GM23248 (cell line): ENCODE measurements around the gene FKBP15. TPM values are rescaled to one million over a fixed set of nuclear protein-coding genes. Genes with fewer than 3 reads are reported as not detected.

Source experiments
- DNase-seq: peaks from one replicate; pipeline ENCODE4 v3.0.0-alpha.2; 2015
- H2AFZ ChIP-seq: fragments of 200-600 bp; sonication (generic); 2 replicates; pipeline ENCODE4 v1.6.1; 2016; ENCODE audit warnings: antibody characterized with exemption
- H3F3A ChIP-seq: fragments of 200-600 bp; sonication (generic); 2 replicates; pipeline ENCODE4 v1.6.1; 2016; ENCODE audit warnings: mild to moderate bottlenecking, antibody characterized with exemption, mixed run types; ENCODE audit not compliant: insufficient read depth
- H3K27ac ChIP-seq: fragments of 200-600 bp; sonication (generic); 2 replicates; pipeline ENCODE4 v1.5.1; 2016; ENCODE audit warnings: mild to moderate bottlenecking
- H3K27me3 ChIP-seq: fragments of 200-600 bp; sonication (generic); replicated peaks from 2 replicates; pipeline ENCODE4 v1.6.1; 2016; ENCODE audit warnings: mild to moderate bottlenecking; ENCODE audit not compliant: insufficient read depth
- H3K36me3 ChIP-seq: fragments of 200-600 bp; sonication (generic); 2 replicates; pipeline ENCODE4 v1.6.1; 2016; ENCODE audit warnings: low read depth, mild to moderate bottlenecking
- H3K4me1 ChIP-seq: fragments of 200-600 bp; sonication (generic); 2 replicates; pipeline ENCODE4 v1.6.1; 2016; ENCODE audit warnings: mild to moderate bottlenecking; ENCODE audit not compliant: insufficient read depth
- H3K4me2 ChIP-seq: fragments of 200-600 bp; sonication (generic); one replicate; pipeline ENCODE4 v1.6.1; 2016; ENCODE audit warnings: mild to moderate bottlenecking; ENCODE audit not compliant: unreplicated experiment
- H3K4me3 ChIP-seq: fragments of 200-600 bp; sonication (generic); 2 replicates; pipeline ENCODE4 v1.5.1; 2016; ENCODE audit warnings: mild to moderate bottlenecking
- H3K79me2 ChIP-seq: fragments of 200-600 bp; sonication (generic); 2 replicates; pipeline ENCODE4 v1.6.1; 2016; ENCODE audit warnings: mild to moderate bottlenecking; ENCODE audit not compliant: insufficient read depth
- H3K9ac ChIP-seq: fragments of 200-600 bp; sonication (generic); 2 replicates; pipeline ENCODE4 v1.6.1; 2016; ENCODE audit warnings: mild to moderate bottlenecking
- H3K9me2 ChIP-seq: fragments of 200-600 bp; sonication (generic); 2 replicates; pipeline ENCODE4 v1.6.1; 2016; ENCODE audit warnings: mixed run types, mild to moderate bottlenecking, moderate library complexity; ENCODE audit not compliant: insufficient read depth
- H3K9me3 ChIP-seq: fragments of 200-600 bp; sonication (generic); one replicate; pipeline ENCODE4 v1.6.1; 2017; ENCODE audit warnings: low read depth
- H4K20me1 ChIP-seq: fragments of 200-600 bp; sonication (generic); 2 replicates; pipeline ENCODE4 v1.6.0; 2016; ENCODE audit not compliant: insufficient read depth
- EZH2 ChIP-seq: fragments of 200-600 bp; sonication (generic); IDR thresholded peaks from 2 replicates; pipeline ENCODE4 v1.6.1; 2018; ENCODE audit warnings: antibody characterized with exemption, mild to moderate bottlenecking; ENCODE audit not compliant: insufficient read depth, poor library complexity, severe bottlenecking
- EZH2phosphoT487 ChIP-seq: fragments of 200-600 bp; sonication (generic); IDR thresholded peaks from 2 replicates; pipeline ENCODE4 v1.6.1; 2018; ENCODE audit warnings: antibody characterized with exemption, moderate library complexity, mild to moderate bottlenecking, low read depth; ENCODE audit not compliant: insufficient read depth
- WGBS, 2 experiments: methylation state at CpG; one replicate each; pipeline ENCODE4 v1.1.6; 2015 to 2017; ENCODE audit warnings: low lambda C conversion rate in 2 of 2, low coverage in 1 of 2; ENCODE audit errors: missing lambda C conversion rate in 2 of 2; 5-methylcytosine and 5-hydroxymethylcytosine counted together
- in situ Hi-C: fragments of 300-500 bp; cut with MboI; formaldehyde crosslinking; loops from 2 replicates; pipeline ENCODE4 v1.15.0; 2020
- polyA plus RNA-seq: library from polyadenylated mRNA; unstranded; fragments of >200 nt; fragmentation: Nextera tagmentation; extraction: Ambion mirVana; gene quantifications from 2 replicates; pipeline ENCODE4 v1.2.1, GENCODE V29; 2016
- total RNA-seq: library from RNA; depleted of rRNA; stranded (reverse); fragments of >200 nt; shearing (Covaris generic); gene quantifications from 2 replicates; pipeline ENCODE4 v1.2.3, GENCODE V29; 2014

FKBP15 gene
- total and polyA plus RNA-seq, 2 experiments from 2014 or later: 17.8 to 23.1 TPM

- H3K27me3 ChIP-seq: no peaks in the 10 kb centered on the region
- peaks cover 14% of the 10 kb centered on the region; the same call in 1 of the 2 replicates for H3F3A ChIP-seq
- H3K9ac ChIP-seq: no peak overlapping the region
- no peak for TF ChIP-seq EZH2
- TF ChIP-seq EZH2phosphoT487: no peak
- H3K36me3 ChIP-seq: no peaks in the 10 kb centered on the region; the same call in 1 of the 2 replicates
- H3K9me2 ChIP-seq: no peaks in the 10 kb centered on the region
- 16 to 29% methylated on average over 2 of the region's 2 CpGs for WGBS, 2 experiments
- H3K79me2 ChIP-seq: no peaks in the 10 kb centered on the region
- no peaks in the 10 kb centered on the region for H3K9me3 ChIP-seq
- H4K20me1 ChIP-seq: no peaks in the 10 kb centered on the region
- H3K4me3 ChIP-seq: no peak overlapping the region
- H3K4me2 ChIP-seq: no peak overlapping the region
- no peak overlapping the region for H2AFZ ChIP-seq
- in situ Hi-C loops: no loop called here
- H3K4me1 ChIP-seq: peaks cover 21% of the 10 kb centered on the region
- no peak for DNase-seq
- H3K27ac ChIP-seq: no peak overlapping the region
Measured at GRCh38 chr9:113154946-113155345, 66.1 kb downstream of the FKBP15 start.

DNA sequence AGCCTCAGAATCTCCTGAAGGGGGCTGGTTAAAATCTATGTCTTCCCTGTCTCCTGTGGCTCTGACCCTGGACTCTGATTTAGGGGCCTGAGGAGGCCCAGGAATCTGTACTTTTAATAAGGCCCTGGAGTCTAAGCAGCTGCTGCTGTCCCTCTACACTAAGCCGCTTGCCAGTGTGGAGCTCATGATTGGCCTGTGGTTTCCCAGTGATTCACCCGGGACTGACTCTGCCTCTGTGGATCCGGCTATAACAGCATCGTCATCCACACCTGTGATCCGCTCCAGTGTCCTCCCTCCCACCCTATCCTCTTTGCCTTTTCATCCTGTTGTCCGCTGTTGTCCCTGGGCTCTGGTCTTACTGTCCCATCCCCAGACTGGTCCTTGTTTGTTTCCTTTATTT lies 66.6 kb downstream of the FKBP15 start:
- Histone ChIP-seq H3K4me2 (no peak overlapping the region), H3K79me2 (no peaks in the 10 kb centered on the region)
- in situ Hi-C loops: no loop called here

DNA sequence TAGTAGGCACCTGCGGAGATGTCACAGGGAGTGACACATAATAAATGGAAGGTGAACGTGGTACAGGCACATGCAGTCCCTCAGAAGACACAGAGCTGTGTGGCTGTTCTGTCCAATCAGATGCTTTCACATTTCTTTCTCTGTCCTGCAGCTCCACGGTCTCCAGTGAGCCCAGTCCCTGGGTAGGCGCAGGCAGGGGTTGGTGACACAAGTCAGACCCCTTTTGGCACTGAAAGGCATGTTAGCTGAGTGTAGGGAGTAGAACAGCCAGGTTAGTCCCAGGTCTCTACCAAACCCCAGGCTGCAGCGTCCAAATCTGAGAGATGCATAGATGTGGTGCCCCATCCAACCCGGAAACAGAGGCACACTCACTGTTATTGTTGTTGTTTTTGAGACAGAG lies 67.5 kb downstream of the FKBP15 start:
- Histone ChIP-seq H3K9me2 (no peaks in the 10 kb centered on the region), H3K27ac (no peak overlapping the region), H3K27me3 (no peaks in the 10 kb centered on the region), H4K20me1 (no peaks in the 10 kb centered on the region), H3K9me3 (no peaks in the 10 kb centered on the region), H3K9ac (no peak overlapping the region), H3K4me1 (peaks cover 21% of the 10 kb centered on the region), H3K4me3 (no peak overlapping the region), H3K36me3 (no peaks in the 10 kb centered on the region; the same call in 1 of the 2 replicates), H2AFZ (no peak overlapping the region), H3K79me2 (no peaks in the 10 kb centered on the region), H3K4me2 (no peak overlapping the region), H3F3A (peaks cover 14% of the 10 kb centered on the region; the same call in 1 of the 2 replicates)
- DNase-seq: no peak
- in situ Hi-C loops: no loop called here
- TF ChIP-seq EZH2phosphoT487 (no peak), EZH2 (no peak)
- 91 to 95% methylated on average over 6 of the region's 6 CpGs for WGBS, 2 experiments

More for the DNA sequence above, 66.6 kb downstream of the FKBP15 start:
- H3K9ac ChIP-seq: no peak overlapping the region
- no peaks in the 10 kb centered on the region; the same call in 1 of the 2 replicates for H3K36me3 ChIP-seq
- H3F3A ChIP-seq: peaks cover 14% of the 10 kb centered on the region; the same call in 1 of the 2 replicates
- H2AFZ ChIP-seq: no peak overlapping the region
- peak; percentile 77 for DNase-seq
- H3K9me2 ChIP-seq: no peaks in the 10 kb centered on the region
- peaks cover 21% of the 10 kb centered on the region for H3K4me1 ChIP-seq
- no peak overlapping the region for H3K4me3 ChIP-seq
- WGBS, 2 experiments: 53 to 62% methylated on average over 6 of the region's 6 CpGs
- H3K27ac ChIP-seq: no peak overlapping the region
- H3K27me3 ChIP-seq: no peaks in the 10 kb centered on the region
- TF ChIP-seq EZH2 (no peak), EZH2phosphoT487 (no peak)
- H3K9me3 ChIP-seq: no peaks in the 10 kb centered on the region
- H4K20me1 ChIP-seq: no peaks in the 10 kb centered on the region

GRCh38 chr9:113152699-113153098 lies 68.4 kb downstream of the FKBP15 start:
- Histone ChIP-seq H3K4me3 (peak overlapping the region; percentile 77; the same call in 1 of the 2 replicates), H3K4me1 (peaks cover 21% of the 10 kb centered on the region), H4K20me1 (no peaks in the 10 kb centered on the region), H3K9ac (no peak overlapping the region), H3K9me2 (no peaks in the 10 kb centered on the region), H3K27ac (no peak overlapping the region), H3K79me2 (no peaks in the 10 kb centered on the region), H3F3A (peaks cover 14% of the 10 kb centered on the region; the same call in 1 of the 2 replicates), H3K27me3 (no peaks in the 10 kb centered on the region), H3K4me2 (peak overlapping the region; percentile 76), H3K9me3 (no peaks in the 10 kb centered on the region), H3K36me3 (no peaks in the 10 kb centered on the region), H2AFZ (no peak overlapping the region)
- WGBS, 2 experiments: 97 to 98% methylated on average over 3 of the region's 3 CpGs
- TF ChIP-seq EZH2phosphoT487: no peak
- no peak for TF ChIP-seq EZH2
- in situ Hi-C loops: no loop called here
- peak; percentile 40 for DNase-seq
